ENCODE data around the gene ADGRL4.
"Not testable (repeated sequence)": the region's sequence is repeated elsewhere in the genome, so short reads cannot be mapped to it uniquely, and the experiment has no call there.

Gene ADGRL4

GRCh38 chr1:78949227-78949626 is 57.3 kb downstream of the ADGRL4 start:
- Histone ChIP-seq H3K27ac (no peak overlapping the region), H3K4me3 (no peak overlapping the region)

- H3K4me3 ChIP-seq = no peak overlapping the region
- no peak overlapping the region for H3K27ac ChIP-seq
Observed at GRCh38 chr1:78919150-78919549, 87.4 kb downstream of the ADGRL4 start.

GRCh38 chr1:78918157-78918556 is 88.4 kb downstream of the ADGRL4 start:
- H3K4me3 ChIP-seq = no peak overlapping the region

GRCh38 chr1:78916986-78917385 is 89.5 kb downstream of the ADGRL4 start:
- no peak overlapping the region for H3K4me3 ChIP-seq
- no peak overlapping the region for H3K27ac ChIP-seq

More at GRCh38 chr1:78918157-78918556, 88.4 kb downstream of the ADGRL4 start:
- H3K27ac ChIP-seq = no peak overlapping the region

- Histone ChIP-seq H3K27ac (no peak overlapping the region), H3K4me3 (no peak overlapping the region)
Observed at GRCh38 chr1:78913950-78914349, 92.6 kb downstream of the ADGRL4 start.

- Histone ChIP-seq H3K4me3 (no peak overlapping the region), H3K27ac (no peak overlapping the region)
Observed at GRCh38 chr1:78911956-78912880, 94.3 kb downstream of the ADGRL4 start.

GRCh38 chr1:78902641-78903040 is 103.9 kb downstream of the ADGRL4 start:
- no peak overlapping the region for H3K4me3 ChIP-seq

GRCh38 chr1:78894811-78895210 is 111.7 kb downstream of the ADGRL4 start:
- Histone ChIP-seq H3K4me3 (no peak overlapping the region), H3K27ac (no peak overlapping the region)

More at GRCh38 chr1:78902641-78903040, 103.9 kb downstream of the ADGRL4 start:
- no peak overlapping the region for H3K27ac ChIP-seq

GRCh38 chr1:78892260-78892840 is 114.2 kb downstream of the ADGRL4 start:
- Histone ChIP-seq H3K4me3 (no peak overlapping the region), H3K27ac (no peak overlapping the region)

- no peak overlapping the region for H3K27ac ChIP-seq
- H3K4me3 ChIP-seq = no peak overlapping the region
Observed at GRCh38 chr1:78887458-78887857, 119.1 kb downstream of the ADGRL4 start.

GRCh38 chr1:78884685-78885452 is 121.7 kb downstream of the ADGRL4 start:
- Histone ChIP-seq H3K4me3 (no peak overlapping the region), H3K27ac (no peak overlapping the region)

GRCh38 chr1:78880223-78880622 is 126.3 kb downstream of the ADGRL4 start:
- H3K4me3 ChIP-seq = no peak overlapping the region
- H3K27ac ChIP-seq = no peak overlapping the region

GRCh38 chr1:78875986-78876385 is 130.5 kb downstream of the ADGRL4 start:
- not testable (repeated sequence) for H3K4me3 ChIP-seq, H3K27ac ChIP-seq

- not testable (repeated sequence) for H3K27ac ChIP-seq, H3K4me3 ChIP-seq
Observed at GRCh38 chr1:78872801-78873200, 133.7 kb downstream of the ADGRL4 start.

GRCh38 chr1:78871249-78871648 is 135.3 kb downstream of the ADGRL4 start:
- no peak overlapping the region for H3K27ac ChIP-seq
- H3K4me3 ChIP-seq = no peak overlapping the region

- no peak overlapping the region for H3K27ac ChIP-seq
- H3K4me3 ChIP-seq = no peak overlapping the region
Observed at GRCh38 chr1:78869136-78869535, 137.4 kb downstream of the ADGRL4 start.

GRCh38 chr1:78864175-78864574 is 142.4 kb downstream of the ADGRL4 start:
- no peak overlapping the region for H3K4me3 ChIP-seq

GRCh38 chr1:78856096-78856495 is 150.4 kb downstream of the ADGRL4 start:
- no peak overlapping the region for H3K27ac ChIP-seq
- H3K4me3 ChIP-seq = no peak overlapping the region

More at GRCh38 chr1:78864175-78864574, 142.4 kb downstream of the ADGRL4 start:
- no peak overlapping the region for H3K27ac ChIP-seq

GRCh38 chr1:78855258-78855657 is 151.3 kb downstream of the ADGRL4 start:
- no peak overlapping the region for H3K27ac ChIP-seq
- no peak overlapping the region for H3K4me3 ChIP-seq

GRCh38 chr1:78854556-78854955 is 152.0 kb downstream of the ADGRL4 start:
- no peak overlapping the region for H3K4me3 ChIP-seq
- no peak overlapping the region for H3K27ac ChIP-seq

Data from skin epidermis (tissue), 12 donors.